KMS-11 (cell line): ENCODE measurements around the gene MSI2.

Experiments used
- H2AFZ ChIP-seq: fragments of 200-600 bp; sonication (generic); 2 replicates; pipeline ENCODE4 v1.6.1; 2016; ENCODE audit warnings: antibody characterized with exemption, mixed run types, low read depth
- H3K27ac ChIP-seq: fragments of 200-600 bp; sonication (generic); 2 replicates; pipeline ENCODE4 v1.6.1; 2016; ENCODE audit warnings: mild to moderate bottlenecking, mixed run types
- H3K27me3 ChIP-seq: fragments of 200-600 bp; sonication (generic); 2 replicates; pipeline ENCODE4 v1.6.1; 2017; ENCODE audit warnings: mild to moderate bottlenecking, low read depth, mixed run types, moderate library complexity; ENCODE audit not compliant: insufficient read depth
- H3K36me3 ChIP-seq: fragments of 200-600 bp; sonication (generic); 2 replicates; pipeline ENCODE4 v1.6.1; 2017; ENCODE audit warnings: mild to moderate bottlenecking, mixed run types; ENCODE audit not compliant: insufficient read depth
- H3K4me1 ChIP-seq: fragments of 200-600 bp; sonication (generic); 2 replicates; pipeline ENCODE4 v1.6.1; 2016; ENCODE audit warnings: mild to moderate bottlenecking, low read depth, mixed run types; ENCODE audit not compliant: poor library complexity, severe bottlenecking
- H3K4me2 ChIP-seq: fragments of 200-600 bp; sonication (generic); 2 replicates; pipeline ENCODE4 v1.7.0; 2016; ENCODE audit warnings: mild to moderate bottlenecking, mixed run types
- H3K4me3 ChIP-seq: fragments of 200-600 bp; sonication (generic); IDR thresholded peaks from 2 replicates; pipeline ENCODE4 v1.6.1; 2017; ENCODE audit warnings: low read depth, low read length, mixed read lengths; ENCODE audit not compliant: insufficient read depth
- H3K79me2 ChIP-seq: fragments of 200-600 bp; sonication (generic); 2 replicates; pipeline ENCODE4 v1.6.1; 2016; ENCODE audit warnings: low read depth, mixed run types; ENCODE audit not compliant: insufficient read depth
- H3K9ac ChIP-seq: fragments of 200-600 bp; sonication (generic); 2 replicates; pipeline ENCODE4 v1.6.1; 2016; ENCODE audit warnings: mild to moderate bottlenecking, mixed run types
- H4K20me1 ChIP-seq: fragments of 200-600 bp; sonication (generic); 2 replicates; pipeline ENCODE4 v1.6.1; 2016; ENCODE audit warnings: mild to moderate bottlenecking, mixed run types; ENCODE audit not compliant: insufficient read depth
- CTCF ChIP-seq: fragments of 200-600 bp; sonication (generic); conservative IDR thresholded peaks from 2 replicates; pipeline ENCODE4 v1.6.1; 2017; ENCODE audit warnings: low read depth, mild to moderate bottlenecking, antibody characterized with exemption, low read length, moderate library complexity, mixed read lengths

The MSI2 gene

DNA sequence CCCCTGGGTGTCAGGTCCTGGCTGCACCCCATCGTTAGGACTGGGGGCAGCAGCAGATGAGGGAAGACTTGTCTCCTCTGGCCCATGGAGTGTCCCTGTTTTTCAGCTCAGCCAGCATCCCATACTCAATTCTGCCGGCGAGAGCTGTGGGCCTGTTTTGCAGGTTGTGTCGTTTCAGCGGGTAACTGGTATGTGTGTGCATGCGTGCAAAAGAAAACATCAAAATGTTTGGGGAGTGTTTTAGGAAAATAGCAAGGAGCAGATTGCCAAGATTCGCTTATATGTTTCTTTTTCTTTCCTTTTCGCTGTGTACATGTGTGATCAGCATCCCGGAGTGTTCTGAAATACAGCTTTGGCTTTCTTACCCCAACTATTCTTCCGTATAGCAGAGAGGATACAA is 34.7 kb downstream of the MSI2 start:
- no peak for TF ChIP-seq CTCF
- Histone ChIP-seq H3K79me2 (peaks cover 89% of the 10 kb centered on the region), H3K36me3 (no peaks in the 10 kb centered on the region)

DNA sequence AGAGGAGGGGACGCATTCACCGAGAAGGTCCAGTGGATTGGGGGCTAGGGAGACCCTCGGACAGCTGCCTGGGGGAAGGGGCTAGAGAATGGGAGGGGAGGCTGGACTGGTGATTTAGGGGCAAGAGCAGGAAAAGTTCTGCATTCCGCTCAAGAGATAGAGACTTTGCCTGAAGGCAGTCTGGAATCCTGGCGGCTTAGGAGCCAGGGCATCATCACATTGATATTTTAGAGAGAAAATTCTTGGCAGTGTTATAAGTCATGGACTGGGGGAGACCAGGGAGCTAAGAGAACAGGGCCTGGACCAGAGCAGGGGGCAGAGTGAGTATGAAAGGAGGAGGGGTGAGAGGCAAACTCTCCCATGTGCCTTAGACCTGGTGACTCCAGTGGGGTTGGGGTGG is 35.8 kb downstream of the MSI2 start:
- TF ChIP-seq CTCF, result no peak
- H3K79me2 ChIP-seq, result peaks cover 82% of the 10 kb centered on the region
- H3K4me3 ChIP-seq, result no peak overlapping the region
- H3K4me2 ChIP-seq, result no peak overlapping the region
- H3K27ac ChIP-seq, result no peak overlapping the region
- no peaks in the 10 kb centered on the region; the same call in 1 of the 2 replicates for H4K20me1 ChIP-seq
- no peaks in the 10 kb centered on the region for H3K36me3 ChIP-seq
- peaks cover 19% of the 10 kb centered on the region for H3K4me1 ChIP-seq
- no peak overlapping the region for H3K9ac ChIP-seq
- H2AFZ ChIP-seq, result no peak overlapping the region
- no peaks in the 10 kb centered on the region for H3K27me3 ChIP-seq

More for the DNA sequence above, 34.7 kb downstream of the MSI2 start:
- Histone ChIP-seq H3K4me2 (no peak overlapping the region), H2AFZ (no peak overlapping the region), H3K9ac (no peak overlapping the region), H4K20me1 (no peaks in the 10 kb centered on the region; the same call in 1 of the 2 replicates), H3K27ac (no peak overlapping the region), H3K4me3 (no peak overlapping the region), H3K27me3 (no peaks in the 10 kb centered on the region), H3K4me1 (peaks cover 30% of the 10 kb centered on the region)

GRCh38 chr17:57293077-57293476 is 36.8 kb downstream of the MSI2 start:
- peaks cover 72% of the 10 kb centered on the region for H3K79me2 ChIP-seq
- no peaks in the 10 kb centered on the region; the same call in 1 of the 2 replicates for H4K20me1 ChIP-seq
- no peak overlapping the region for H3K9ac ChIP-seq
- H3K4me2 ChIP-seq, result no peak overlapping the region
- no peak overlapping the region for H3K27ac ChIP-seq
- H3K27me3 ChIP-seq, result no peaks in the 10 kb centered on the region
- H2AFZ ChIP-seq, result no peak overlapping the region
- H3K4me1 ChIP-seq, result peaks cover 9% of the 10 kb centered on the region
- TF ChIP-seq CTCF, result no peak
- peaks cover 3% of the 10 kb centered on the region; the same call in 1 of the 2 replicates for H3K36me3 ChIP-seq
- H3K4me3 ChIP-seq, result no peak overlapping the region

DNA sequence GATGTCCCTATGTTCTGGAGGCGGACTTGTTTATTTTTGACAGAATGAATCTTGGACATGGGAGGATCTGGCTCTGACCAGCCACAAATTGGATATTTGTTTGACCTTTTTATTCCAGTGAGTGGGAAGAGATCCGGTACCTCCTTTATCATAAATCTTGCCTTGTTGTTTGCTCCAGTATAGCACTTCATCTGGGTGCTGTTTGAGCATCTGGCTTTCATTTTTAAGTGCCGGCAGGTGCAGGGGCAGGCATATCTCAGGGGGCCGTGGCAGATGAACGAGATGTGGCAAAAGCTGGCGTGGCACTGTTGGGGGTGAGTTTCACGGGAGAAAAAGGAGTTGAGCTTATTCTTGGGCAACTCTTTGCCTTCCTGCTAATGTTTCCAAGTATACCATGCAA is 37.8 kb downstream of the MSI2 start:
- Histone ChIP-seq H3K27me3 (no peaks in the 10 kb centered on the region), H3K4me1 (no peaks in the 10 kb centered on the region), H3K4me3 (no peak overlapping the region), H3K36me3 (peaks cover 3% of the 10 kb centered on the region; the same call in 1 of the 2 replicates), H3K4me2 (no peak overlapping the region), H2AFZ (no peak overlapping the region), H3K27ac (no peak overlapping the region), H4K20me1 (no peaks in the 10 kb centered on the region), H3K9ac (no peak overlapping the region), H3K79me2 (peaks cover 62% of the 10 kb centered on the region)
- no peak for TF ChIP-seq CTCF
